ENCODE data around the gene TEX35.

DNA sequence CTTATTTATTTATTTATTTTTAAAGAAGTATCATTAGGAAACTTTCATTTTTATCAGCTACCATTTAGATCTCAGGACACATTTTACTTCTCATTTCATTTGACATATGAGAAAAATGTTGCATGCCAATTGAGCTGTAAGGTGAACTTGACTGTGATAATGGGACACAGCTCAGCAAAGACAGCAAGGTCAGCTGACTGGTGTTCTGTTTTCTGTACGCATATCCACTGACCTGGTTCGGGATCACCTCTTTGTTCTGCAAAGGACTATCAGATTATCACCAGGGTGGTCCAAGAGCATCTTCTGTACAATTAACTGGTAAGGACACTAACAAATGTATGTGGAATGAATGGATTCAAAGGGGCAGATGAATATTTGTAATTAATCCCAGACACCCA is 51.9 kb downstream of the TEX35 start:
- no peak for TF ChIP-seq CTCF (IDR thresholded peaks at IDR 0.05)
- TF ChIP-seq POLR2A (IDR thresholded peaks at IDR 0.05), result no peak
